ENCODE results near the gene CACNG1.

The CACNG1 gene

GRCh38 chr17:67051837-67052236 lies 7.5 kb downstream of the CACNG1 start:
- no peak overlapping the region for H3K27ac ChIP-seq
- TF ChIP-seq ZFX (IDR thresholded peaks at IDR 0.05), result no peak
- no peak for TF ChIP-seq CTCF (conservative IDR thresholded peaks at IDR 0.05)

DNA sequence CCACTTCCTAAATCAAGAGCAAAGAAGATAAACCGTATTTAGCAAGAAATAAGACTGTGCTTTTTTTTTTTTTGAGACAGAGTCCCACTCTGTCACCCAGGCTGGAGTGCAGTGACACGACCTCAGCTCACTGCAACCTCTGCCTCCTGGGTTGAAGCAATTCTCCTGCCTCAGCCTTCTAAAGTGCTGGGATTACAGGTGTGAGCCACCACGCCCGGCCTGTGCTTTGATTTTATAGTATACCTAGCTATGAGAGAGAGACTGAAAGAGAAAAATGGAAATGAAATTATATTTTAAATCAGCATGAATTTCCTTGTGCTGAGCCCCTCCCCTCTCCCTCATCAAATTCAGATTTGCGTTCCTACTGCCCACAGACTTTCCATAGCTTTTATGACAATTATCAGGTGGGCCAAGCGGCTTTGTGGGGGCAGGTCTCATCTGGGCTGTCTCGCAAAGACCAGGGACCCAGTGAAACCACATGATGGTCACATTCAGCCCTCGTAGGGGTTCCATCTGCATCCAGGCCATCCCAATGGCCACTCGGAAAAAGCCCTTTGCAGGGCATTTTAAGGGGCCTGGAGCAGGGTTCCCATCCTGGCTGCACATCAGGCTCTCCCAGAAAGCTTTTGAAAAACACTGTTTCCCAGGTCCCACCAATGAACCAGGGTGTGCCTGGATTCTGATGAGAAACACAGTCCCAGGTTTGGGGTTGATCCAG lies 8.5 kb downstream of the CACNG1 start:
- H3K27ac ChIP-seq, result no peak overlapping the region
- no peak for TF ChIP-seq ZFX (IDR thresholded peaks at IDR 0.05)
- TF ChIP-seq CTCF (conservative IDR thresholded peaks at IDR 0.05), result no peak

GRCh38 chr17:67053438-67054000 lies 9.2 kb downstream of the CACNG1 start:
- H3K27ac ChIP-seq, result no peak overlapping the region
- TF ChIP-seq ZFX (IDR thresholded peaks at IDR 0.05), result no peak
- no peak for TF ChIP-seq CTCF (conservative IDR thresholded peaks at IDR 0.05)

DNA sequence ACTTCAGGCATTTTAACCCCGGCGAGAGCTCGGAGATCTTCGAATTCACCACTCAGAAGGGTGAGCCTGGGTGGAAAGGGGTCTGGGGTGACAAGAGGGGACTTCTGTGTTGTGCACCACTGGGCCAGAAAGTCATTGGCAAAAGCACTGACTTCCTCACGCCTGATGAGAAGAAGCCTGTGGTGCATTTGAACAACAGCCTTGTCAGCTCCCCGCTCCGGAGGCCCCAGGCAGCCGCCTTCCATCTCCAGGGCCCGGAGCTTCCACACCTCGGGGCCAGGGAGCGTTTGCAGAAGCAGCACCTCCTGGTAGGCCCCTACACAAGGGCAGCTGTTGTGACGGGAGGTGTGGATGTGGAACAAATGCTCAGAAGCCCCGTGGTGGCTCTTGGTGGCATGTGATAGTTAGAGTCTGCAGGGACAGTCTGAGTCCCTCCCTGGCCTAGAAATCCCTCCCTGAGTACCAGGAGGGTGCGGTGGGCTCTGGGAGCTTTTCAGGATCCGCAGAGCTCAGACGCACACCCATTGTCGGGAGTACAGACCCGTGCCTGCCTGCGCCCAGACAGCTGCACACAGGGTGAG lies 9.7 kb downstream of the CACNG1 start:
- no peak overlapping the region for H3K27ac ChIP-seq
- TF ChIP-seq ZFX (IDR thresholded peaks at IDR 0.05) (no peak), CTCF (conservative IDR thresholded peaks at IDR 0.05) (no peak)

DNA sequence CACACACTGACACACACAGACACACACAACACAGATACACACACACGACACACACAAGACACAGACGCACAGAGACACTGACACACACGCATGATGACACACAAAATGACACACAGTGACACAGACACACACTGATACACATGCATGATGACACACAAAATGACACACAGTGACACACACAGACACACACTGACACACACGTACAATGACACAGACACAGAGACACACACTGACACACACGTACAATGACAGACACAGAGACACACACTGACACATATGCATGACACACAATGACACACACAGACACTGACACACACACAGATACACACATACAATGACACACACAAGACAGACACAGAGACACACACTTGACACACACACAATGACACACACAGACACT lies 10.3 kb downstream of the CACNG1 start:
- no peak for TF ChIP-seq ZFX (IDR thresholded peaks at IDR 0.05)
- TF ChIP-seq CTCF (conservative IDR thresholded peaks at IDR 0.05), result no peak
- no peak overlapping the region for H3K27ac ChIP-seq

DNA sequence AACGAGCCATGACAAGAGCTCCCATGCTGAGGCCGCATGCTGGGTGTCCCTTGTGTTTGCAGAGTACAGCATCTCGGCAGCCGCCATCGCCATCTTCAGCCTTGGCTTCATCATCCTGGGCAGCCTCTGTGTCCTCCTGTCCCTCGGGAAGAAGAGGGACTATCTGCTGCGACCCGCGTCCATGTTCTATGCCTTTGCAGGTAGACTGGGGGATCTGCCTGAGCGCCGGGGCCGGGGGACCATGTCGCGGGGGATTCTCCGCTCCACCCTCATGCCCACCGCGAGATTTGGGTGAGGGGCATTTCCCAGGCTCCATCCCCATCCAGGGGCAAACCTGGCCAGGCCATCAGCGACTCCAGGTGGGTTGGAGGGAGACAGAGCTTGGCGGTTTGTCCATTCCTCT lies 10.7 kb downstream of the CACNG1 start:
- no peak for TF ChIP-seq ZFX (IDR thresholded peaks at IDR 0.05)
- TF ChIP-seq CTCF (conservative IDR thresholded peaks at IDR 0.05), result no peak
- H3K27ac ChIP-seq, result no peak overlapping the region

Measured in C4-2B (cell line).